NB4 (cell line): ENCODE measurements around the gene LPP.

Experiments
- DNase-seq: peaks from one replicate; pipeline ENCODE4 v3.0.0; 2010; ENCODE audit warnings: low read depth
- H3K4me3 ChIP-seq: one replicate; pipeline ENCODE4 v1.5.1; 2011; ENCODE audit warnings: mild to moderate bottlenecking, low read depth, low read length, moderate library complexity
- MYC ChIP-seq: IDR thresholded peaks from 2 replicates; pipeline ENCODE4 v1.6.1; 2011; ENCODE audit warnings: low read depth, low read length
- POLR2A ChIP-seq: IDR thresholded peaks from 2 replicates; pipeline ENCODE4 v1.6.1; 2011; ENCODE audit warnings: mild to moderate bottlenecking; ENCODE audit not compliant: insufficient read length; ENCODE audit errors: extremely low read depth
- TF ChIP-seq, protein P1 (sequence below): IDR thresholded peaks from 2 replicates; pipeline ENCODE4 v1.6.1; 2011; ENCODE audit warnings: low read depth, low read length
- TF ChIP-seq, protein P2 (sequence below): IDR thresholded peaks from one replicate; pipeline ENCODE4 v1.5.1; 2012; ENCODE audit warnings: low read depth, low read length

Gene LPP

DNA sequence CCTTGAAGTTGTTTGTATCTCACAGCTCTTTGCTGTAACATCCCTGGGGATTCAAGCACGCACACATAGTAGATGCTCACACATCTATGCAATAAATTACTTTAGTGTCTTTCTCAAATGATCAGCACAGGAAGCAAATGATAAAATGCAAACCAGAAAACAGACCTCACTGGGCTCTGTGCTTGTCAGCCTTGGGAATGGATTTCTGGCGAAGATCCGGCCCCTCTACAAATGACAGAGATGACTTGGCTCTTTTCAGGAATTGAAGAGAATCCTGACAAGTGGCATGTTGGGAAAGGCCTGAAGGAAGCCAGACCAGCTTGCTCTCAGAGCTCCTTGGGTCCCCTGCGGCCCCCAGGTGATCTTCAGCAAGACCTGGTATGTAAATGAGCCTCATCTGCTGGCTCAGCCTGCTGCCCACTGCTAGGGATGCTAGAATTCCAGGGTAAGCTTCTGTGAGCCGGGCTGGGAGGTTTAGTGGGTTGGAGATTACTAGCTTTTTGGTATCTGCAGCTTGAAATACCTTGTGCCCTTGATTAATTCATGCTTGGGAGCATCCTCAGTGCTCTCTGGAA, 54.1 kb downstream of the LPP start:
- H3K4me3 ChIP-seq: no peak overlapping the region
- no peak for DNase-seq
- TF ChIP-seq, protein P1, sequence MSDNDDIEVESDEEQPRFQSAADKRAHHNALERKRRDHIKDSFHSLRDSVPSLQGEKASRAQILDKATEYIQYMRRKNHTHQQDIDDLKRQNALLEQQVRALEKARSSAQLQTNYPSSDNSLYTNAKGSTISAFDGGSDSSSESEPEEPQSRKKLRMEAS: no peak
- TF ChIP-seq POLR2A: no peak
- TF ChIP-seq MYC: no peak
- TF ChIP-seq, protein P2, sequence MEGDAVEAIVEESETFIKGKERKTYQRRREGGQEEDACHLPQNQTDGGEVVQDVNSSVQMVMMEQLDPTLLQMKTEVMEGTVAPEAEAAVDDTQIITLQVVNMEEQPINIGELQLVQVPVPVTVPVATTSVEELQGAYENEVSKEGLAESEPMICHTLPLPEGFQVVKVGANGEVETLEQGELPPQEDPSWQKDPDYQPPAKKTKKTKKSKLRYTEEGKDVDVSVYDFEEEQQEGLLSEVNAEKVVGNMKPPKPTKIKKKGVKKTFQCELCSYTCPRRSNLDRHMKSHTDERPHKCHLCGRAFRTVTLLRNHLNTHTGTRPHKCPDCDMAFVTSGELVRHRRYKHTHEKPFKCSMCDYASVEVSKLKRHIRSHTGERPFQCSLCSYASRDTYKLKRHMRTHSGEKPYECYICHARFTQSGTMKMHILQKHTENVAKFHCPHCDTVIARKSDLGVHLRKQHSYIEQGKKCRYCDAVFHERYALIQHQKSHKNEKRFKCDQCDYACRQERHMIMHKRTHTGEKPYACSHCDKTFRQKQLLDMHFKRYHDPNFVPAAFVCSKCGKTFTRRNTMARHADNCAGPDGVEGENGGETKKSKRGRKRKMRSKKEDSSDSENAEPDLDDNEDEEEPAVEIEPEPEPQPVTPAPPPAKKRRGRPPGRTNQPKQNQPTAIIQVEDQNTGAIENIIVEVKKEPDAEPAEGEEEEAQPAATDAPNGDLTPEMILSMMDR: no peak

DNA sequence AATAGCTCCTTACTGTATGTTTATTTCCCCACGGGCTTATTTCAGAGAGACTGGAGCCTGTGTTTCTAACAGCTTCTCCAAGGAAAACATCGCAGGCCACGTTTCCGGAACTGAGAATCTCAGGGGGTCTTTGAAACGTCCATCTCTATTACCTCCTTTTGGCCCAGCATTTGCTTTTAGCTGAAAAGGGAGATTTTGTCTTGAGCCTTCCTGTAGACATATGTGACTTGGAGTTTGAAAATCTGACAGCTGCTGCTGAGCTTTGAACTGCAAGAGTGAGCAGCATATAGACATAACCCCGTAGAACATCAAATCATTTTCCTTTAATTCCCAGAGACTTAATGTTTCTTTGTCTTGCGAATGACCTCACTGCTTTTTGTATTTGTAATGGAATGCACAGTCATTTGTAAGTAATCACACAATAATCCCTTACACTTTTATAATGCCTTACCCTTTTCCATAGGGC, 54.6 kb downstream of the LPP start:
- no peak for DNase-seq
- TF ChIP-seq, protein P2: no peak
- TF ChIP-seq POLR2A (no peak), MYC (no peak)
- TF ChIP-seq, protein P1: no peak
- H3K4me3 ChIP-seq: no peak overlapping the region

DNA sequence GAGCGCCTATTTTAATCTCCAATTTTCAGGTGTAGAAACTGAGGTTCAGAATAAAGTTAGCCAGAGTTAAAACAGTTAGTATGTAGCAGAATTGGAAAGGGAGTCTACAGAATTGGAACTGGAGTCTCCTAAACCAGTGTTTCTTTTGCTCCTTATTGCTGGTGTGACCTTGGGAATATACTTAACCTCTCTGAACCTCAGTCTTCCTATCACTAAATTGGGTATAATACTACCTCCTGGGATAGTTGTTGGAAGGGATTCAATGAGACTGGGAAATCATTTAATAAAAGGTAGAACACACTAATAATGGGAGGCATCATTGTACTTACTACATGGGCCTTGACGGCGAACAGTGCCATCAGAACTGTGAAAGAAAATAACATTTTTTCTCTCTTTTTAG, 55.1 kb downstream of the LPP start:
- TF ChIP-seq POLR2A: no peak
- TF ChIP-seq, protein P1: no peak
- TF ChIP-seq MYC: no peak
- TF ChIP-seq, protein P2: no peak
- no peak for DNase-seq
- no peak overlapping the region for H3K4me3 ChIP-seq

DNA sequence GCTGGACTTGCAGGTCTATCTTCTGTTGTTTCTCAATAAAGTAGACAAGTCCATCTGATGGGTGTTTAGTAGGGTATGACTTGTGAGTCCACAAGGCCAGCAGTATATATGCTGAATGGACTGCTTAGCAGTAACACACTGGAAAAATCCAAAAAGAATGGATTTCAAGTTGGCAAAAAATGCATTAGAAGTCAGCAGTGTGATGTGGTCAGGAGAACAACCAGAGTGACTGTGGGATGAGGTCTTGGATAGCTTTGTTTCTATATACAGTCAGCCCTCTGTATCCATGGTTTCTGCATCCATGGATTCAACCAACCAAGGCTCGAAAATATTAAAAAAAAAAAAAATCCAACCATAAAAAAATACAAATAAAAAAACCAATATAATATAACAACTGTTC, 55.8 kb downstream of the LPP start:
- no peak for DNase-seq
- TF ChIP-seq, protein P1: no peak
- TF ChIP-seq, protein P2: no peak
- TF ChIP-seq POLR2A (no peak), MYC (no peak)
- no peak overlapping the region for H3K4me3 ChIP-seq

DNA sequence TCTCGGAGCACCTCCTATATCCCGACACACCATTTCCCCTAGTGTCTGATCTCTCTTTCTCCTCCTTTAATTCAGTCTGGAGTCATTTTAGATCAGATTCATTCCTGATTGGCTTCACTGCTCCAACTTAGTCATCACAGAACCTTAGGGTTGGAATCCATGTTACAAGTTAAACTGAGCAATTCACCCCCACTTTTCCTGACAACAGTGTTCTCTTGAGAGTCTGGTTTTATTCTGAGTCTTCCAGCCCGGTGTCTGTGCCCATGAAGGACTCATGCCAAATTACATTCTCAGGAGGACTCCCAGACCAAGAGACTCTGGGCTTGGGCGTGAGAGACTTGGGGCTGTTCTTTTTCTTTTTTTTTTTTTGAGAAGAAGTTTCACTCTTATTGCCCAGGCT, 57.5 kb downstream of the LPP start:
- DNase-seq: no peak
- TF ChIP-seq POLR2A: no peak
- no peak overlapping the region for H3K4me3 ChIP-seq

DNA sequence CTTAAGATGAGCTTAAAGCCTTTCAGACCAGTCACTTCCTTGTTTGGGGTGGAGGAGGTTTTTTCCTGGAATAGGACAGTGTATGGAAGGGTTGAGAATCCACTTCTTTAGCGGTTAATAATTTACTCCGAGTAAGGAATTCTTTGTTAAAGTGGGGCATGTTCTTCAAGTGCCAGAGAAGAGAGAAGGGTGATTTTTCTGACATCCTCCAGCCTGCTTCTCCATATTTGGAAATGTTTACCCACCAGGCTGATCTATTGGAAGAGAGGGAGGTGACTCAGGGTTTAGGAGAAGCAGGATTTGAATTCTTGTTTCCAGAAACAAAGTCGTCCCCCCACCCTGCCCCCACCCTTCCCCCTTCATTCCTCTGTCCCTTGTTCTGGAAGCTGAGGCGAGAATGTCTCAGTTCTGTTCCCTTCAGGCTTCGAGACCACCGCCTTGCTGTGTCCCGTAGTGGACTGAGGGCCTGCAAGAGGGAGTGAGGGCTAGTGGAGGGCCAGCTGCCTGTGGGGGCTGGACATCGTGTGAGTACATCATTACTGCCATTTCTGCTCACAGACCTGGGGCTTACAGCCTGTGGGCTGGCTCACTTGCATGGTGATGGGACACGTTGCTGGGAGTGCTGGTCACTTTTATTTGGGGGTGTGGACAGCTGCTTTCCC, 58.5 kb downstream of the LPP start:
- H3K4me3 ChIP-seq: no peak overlapping the region
- DNase-seq: no peak
- TF ChIP-seq, protein P2: no peak
- no peak for TF ChIP-seq POLR2A
- TF ChIP-seq, protein P1: no peak
